K562 treated with DMSO at 1 percent for 24 hours (cell line): ENCODE measurements around the gene ZNF699. TPM values are rescaled to one million over a fixed set of nuclear protein-coding genes. Genes with fewer than 3 reads are reported as not detected.

Experiments
- total RNA-seq: library from RNA; unstranded; fragments of 300-600 nt; gene quantifications from 2 replicates; pipeline ENCODE4 v1.2.3, GENCODE V29; 2022; ENCODE audit warnings: low read depth; ENCODE audit not compliant: insufficient read depth

The ZNF699 gene
- total RNA-seq, result 2.9 and 5.7 TPM in 2 replicates

DNA sequence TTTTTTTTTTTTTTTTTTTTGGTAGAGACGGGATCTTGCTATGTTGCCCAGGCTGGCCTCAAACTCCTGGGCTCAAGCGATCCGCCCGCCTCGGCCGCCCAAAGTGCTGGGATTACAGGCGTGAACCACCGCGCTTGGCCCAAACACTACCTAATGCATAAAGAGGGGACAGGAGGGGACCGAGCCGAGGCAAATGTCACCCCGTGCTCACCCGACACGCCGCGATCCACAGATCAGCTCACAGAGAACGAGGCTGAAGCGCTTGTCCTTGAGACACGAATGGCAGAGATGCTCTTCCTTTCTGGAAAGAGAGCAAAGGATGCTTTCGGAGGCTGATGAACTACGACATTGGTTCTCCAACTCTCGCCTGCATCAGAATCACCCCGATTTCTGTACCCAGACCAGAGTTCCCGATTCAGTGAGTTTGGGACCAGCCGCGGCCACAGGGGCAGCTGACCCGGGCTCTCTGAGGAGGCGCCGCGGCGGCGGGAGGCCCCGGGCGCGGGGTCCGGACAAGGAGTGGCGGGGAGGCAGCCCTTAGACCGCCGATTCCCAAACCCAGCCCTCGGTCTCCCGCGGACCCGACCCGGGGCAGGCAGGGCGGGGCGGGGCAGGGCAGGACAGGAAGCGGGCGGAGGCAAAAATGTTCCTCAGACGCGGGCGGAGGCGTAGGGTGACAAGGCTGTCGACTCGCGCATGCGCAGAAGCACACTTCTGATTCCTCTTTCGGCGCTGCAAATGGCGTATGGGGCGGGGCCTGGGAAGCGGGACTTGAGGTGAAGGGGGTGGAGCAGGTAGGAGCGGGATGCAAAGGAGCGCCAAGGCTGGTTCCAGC, at the start of gene ZNF699:
Gene ZNF699, minus strand, starts transcription at position 700 of the 835 bp plus-strand sequence. CDS start 4,719 bp downstream, outside the sequence.

DNA sequence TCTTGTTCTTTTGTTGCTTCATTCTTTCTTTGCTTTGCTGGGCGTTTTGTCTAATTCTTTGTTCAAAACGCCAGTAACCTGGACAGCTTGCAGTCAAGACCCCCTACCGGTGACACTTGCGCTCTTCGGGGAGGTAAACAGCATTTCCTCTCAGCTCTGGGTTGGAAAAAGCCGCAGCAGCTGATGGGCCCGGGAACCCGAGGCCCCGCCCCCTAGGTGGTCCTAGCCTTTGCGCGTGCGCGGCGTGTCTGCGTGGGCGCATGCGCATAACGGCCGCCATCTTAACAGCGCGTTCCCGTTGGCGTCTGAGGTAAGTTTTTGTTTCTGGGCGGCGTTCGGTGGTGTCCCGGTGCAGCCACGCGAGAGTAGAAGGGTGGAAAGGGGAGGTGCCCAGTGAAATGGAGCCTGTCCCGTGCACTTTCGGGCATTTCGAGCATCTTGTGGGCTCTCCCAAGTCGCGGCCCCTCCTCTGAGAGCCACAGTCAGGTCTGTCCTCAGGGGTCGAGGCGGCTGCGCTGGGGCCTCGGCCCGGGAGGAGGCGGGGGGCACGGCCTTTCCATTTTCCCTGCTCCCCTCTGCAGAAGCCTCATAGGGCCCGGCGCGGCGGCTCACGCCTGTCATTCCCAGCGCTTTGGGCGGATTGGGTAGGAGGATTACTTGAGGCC, 14.4 kb upstream of the ZNF699 start, which contains the start of gene ZNF559:
Gene ZNF559, plus strand, starts transcription at position 261 of the 665 bp plus-strand sequence. CDS start 14,371 bp downstream, outside the sequence.

DNA sequence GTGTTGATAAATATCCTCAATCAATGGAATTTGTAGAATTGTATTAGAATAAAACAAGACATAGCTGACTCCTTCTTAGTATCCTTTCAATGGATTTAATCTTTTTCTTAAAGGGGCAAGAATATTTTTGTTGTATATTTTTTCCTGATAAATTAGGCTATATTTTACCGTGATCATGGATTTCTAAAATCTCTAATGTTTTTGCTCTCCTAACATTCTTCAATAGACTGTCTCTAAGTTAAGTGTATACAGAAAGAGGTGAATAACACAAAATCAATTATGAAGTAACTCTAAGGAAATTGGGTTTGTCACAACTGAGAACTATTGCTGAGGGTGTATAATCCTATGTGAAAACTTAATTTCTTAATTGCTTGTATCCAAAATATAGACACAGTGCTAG, 59.0 kb downstream of the ZNF699 start, which contains the start of gene OR7E24:
Gene OR7E24, plus strand, starts transcription at position 301 of the 400 bp plus-strand sequence. CDS start 114 bp downstream, outside the sequence.

Other genes starting within 250 kb of the ZNF699 start
- not detected in 2 replicates for gene OR1M1, start 222.8 kb downstream of the ZNF699 start, total RNA-seq
- not detected in 2 replicates for gene OR7G2, start 202.4 kb downstream of the ZNF699 start, total RNA-seq
- not detected in 2 replicates for gene OR7G1, start 194.1 kb downstream of the ZNF699 start, total RNA-seq
- not detected in 2 replicates for gene OR7G3, start 182.9 kb downstream of the ZNF699 start, total RNA-seq
- 15.4 and 16.9 TPM in 2 replicates for gene ZNF317, start 169.4 kb downstream of the ZNF699 start, total RNA-seq
- 0.38 and 0.75 TPM in 2 replicates for gene OR7D2, start 130.9 kb downstream of the ZNF699 start, total RNA-seq
- not detected in 2 replicates for gene OR7D4, start 90.2 kb downstream of the ZNF699 start, total RNA-seq
- gene OR7E24, start 58.9 kb downstream of the ZNF699 start, total RNA-seq, result not detected in 2 replicates
- gene ZNF559, start 14.3 kb upstream of the ZNF699 start, total RNA-seq, result 5.7 and 8.4 TPM in 2 replicates
- 2.2 and 7.2 TPM in 2 replicates for gene ZNF177, start 53.2 kb upstream of the ZNF699 start, total RNA-seq
- gene ZNF266, start 125.7 kb upstream of the ZNF699 start, total RNA-seq, result 18.9 and 19.1 TPM in 2 replicates
- gene ZNF560, start 188.8 kb upstream of the ZNF699 start, total RNA-seq, result 0.19 TPM in 1 of 2 replicates, not detected in the other
- gene ZNF426, start 228.8 kb upstream of the ZNF699 start, total RNA-seq, result 3.1 and 6.3 TPM in 2 replicates